IPS-NIHi7 (cell line): ENCODE measurements around the gene HERC2.
"Not testable (repeated sequence)": the region's sequence is repeated elsewhere in the genome, so short reads cannot be mapped to it uniquely, and the experiment has no call there.

Source experiments
- DNase-seq: peaks from one replicate; pipeline ENCODE4 v3.0.0; 2012; ENCODE audit warnings: mixed read lengths; ENCODE audit errors: extremely low spot score

The HERC2 gene

GRCh38 chr15:28132524-28133275 lies 189.3 kb downstream of the HERC2 start:
- no peak for DNase-seq

DNA sequence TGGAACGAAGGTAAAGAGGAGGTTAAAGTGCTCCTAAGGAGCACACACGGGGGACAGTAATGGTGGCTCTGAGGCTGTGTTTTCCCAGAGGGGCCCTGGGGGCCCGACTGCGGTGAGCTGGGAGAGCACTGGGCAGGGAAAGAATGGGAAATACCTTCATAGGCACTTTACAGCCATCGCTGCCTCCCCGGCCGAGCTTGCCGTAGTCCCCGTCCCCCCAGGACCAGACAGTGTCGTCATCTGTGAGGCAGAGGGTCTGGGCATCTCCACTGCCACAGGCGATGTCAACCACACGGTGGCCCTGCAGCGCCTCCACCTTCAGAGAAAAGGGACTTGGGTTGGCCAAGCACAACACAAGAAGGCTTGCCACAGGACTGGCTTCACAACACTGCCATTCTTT lies 190.0 kb downstream of the HERC2 start:
- no peak for DNase-seq

GRCh38 chr15:28131400-28131799 lies 190.6 kb downstream of the HERC2 start:
- DNase-seq, result no peak

GRCh38 chr15:28130651-28131050 lies 191.3 kb downstream of the HERC2 start:
- DNase-seq, result no peak

GRCh38 chr15:28129231-28129848 lies 192.6 kb downstream of the HERC2 start:
- no peak for DNase-seq

- DNase-seq, result no peak
Observed at GRCh38 chr15:28128031-28128430, 193.9 kb downstream of the HERC2 start.

- DNase-seq, result no peak
Observed at GRCh38 chr15:28127036-28127435, 194.9 kb downstream of the HERC2 start.

DNA sequence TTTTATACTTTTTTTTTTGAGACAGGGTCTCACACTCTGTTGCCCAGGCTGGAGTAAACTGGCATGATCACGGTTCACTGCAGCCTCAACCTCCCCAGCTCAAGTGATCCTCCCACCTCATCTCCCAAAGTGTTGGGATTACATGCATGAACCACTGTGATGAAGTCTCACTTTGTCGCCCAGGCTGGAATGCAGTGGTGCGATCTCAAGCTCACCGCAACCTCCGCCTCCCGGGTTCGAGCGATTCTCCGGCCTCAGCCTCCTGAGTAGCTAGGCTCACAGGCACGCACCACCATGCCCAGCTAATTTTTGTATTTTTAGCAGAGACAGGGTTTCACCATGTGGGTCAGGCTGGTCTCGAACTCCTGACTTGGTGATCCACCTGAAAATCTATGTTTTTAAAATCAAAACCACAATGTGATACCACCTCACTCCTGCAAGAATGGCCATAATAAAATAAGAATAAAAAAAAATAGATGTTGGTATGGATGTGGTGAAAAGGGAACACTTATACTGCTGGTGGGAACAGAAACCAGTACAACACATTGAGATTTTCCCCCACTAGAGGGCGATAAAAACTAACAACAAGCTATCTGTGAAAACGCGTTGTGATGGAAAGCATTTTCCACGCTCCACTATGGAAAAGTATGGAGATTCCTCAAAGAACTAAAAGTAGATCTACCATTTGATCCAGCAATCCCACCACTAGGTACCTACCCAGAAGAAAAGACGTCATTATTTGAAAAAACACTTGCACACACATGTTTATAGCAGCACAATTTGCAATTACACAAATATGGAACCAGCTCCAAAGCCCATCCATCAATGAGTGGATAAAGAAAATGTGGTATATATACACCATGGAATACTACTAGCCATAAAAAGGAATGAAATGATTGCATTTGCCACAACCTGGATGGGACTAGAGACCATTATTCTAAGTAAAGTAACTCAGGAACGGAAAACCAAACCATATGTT lies 196.0 kb downstream of the HERC2 start:
- peak; percentile 48 for DNase-seq

- DNase-seq, result no peak
Observed at GRCh38 chr15:28124841-28125240, 197.1 kb downstream of the HERC2 start.

DNA sequence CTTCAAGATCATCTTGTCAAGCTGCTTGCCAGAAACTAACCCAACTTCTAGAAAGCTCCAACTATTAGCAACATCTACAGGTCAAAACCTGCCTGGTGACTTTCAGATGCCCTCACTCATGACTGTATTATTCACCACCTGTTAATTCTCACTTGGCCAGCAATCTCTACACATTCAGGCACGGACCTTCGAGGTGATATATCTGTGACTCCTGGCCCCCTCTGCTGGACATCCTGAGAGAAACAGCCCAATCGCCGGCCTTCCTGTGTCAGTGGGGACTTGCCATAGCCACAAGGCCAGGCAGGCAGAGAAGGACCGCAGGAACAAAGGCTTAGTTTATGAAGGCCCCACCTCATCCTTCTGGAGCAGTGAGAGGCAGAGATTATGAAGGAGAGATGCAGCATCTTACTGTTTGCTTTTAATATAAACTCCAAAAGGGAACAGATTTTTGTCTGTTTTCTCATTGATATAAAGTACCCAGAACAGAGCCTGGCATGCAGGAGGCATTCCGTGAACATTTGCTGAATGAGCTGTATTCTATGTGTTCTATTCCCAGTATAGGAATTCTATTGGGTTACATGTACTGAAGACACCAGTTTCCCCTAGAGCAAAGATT lies 198.5 kb downstream of the HERC2 start:
- DNase-seq, result peak; percentile 86

DNA sequence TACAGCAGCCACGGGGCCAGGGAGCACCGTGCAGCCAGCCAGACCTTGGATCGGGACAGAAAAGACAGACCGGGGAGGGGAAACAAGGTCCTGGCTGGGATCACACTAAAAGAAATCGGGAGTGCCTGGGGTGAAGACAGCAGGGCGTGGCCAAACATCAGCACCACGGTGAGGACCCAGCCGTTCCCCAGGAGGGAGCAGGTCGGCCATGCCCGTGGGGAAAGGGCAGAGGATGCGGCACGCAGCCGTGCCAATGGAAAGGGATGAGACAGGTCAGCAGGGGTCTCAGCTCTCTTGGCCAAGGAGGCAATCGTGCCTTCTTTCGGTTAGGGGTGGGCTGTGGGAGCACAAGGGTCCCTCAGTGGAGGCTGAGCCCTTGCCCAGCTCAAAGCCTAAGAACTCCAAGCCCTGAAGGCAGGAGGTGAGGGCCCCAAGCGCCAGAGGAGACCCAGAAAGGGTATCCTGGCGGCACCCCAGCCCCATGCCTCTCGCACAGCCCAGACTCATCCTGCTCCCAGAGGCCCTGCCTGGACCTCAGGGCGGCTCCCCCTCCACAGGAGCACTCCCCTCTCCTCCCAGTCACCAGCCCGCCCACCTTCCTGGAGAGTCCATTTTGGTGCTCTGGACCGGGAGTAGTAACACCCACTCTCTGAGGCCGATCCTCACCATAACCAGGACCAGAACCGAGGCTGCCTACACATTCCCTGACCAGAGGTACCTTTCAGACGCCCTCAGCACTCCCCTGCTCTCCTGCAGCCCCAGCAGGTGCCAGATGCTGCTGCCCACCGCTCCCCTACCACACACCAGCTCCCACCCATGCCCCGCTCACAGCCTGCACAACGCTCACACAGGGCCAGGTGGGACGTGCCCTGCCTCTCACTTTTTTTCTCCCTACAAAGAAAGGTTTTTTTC lies 199.7 kb downstream of the HERC2 start:
- no peak for DNase-seq

GRCh38 chr15:28121577-28121976 lies 200.4 kb downstream of the HERC2 start:
- not testable (repeated sequence) for DNase-seq

- no peak for DNase-seq
Observed at GRCh38 chr15:28120359-28120640, 201.7 kb downstream of the HERC2 start.

- DNase-seq, result no peak
Observed at GRCh38 chr15:28118531-28118930, 203.4 kb downstream of the HERC2 start.

- DNase-seq, result no peak
Observed at GRCh38 chr15:28118083-28118482, 203.9 kb downstream of the HERC2 start.

DNA sequence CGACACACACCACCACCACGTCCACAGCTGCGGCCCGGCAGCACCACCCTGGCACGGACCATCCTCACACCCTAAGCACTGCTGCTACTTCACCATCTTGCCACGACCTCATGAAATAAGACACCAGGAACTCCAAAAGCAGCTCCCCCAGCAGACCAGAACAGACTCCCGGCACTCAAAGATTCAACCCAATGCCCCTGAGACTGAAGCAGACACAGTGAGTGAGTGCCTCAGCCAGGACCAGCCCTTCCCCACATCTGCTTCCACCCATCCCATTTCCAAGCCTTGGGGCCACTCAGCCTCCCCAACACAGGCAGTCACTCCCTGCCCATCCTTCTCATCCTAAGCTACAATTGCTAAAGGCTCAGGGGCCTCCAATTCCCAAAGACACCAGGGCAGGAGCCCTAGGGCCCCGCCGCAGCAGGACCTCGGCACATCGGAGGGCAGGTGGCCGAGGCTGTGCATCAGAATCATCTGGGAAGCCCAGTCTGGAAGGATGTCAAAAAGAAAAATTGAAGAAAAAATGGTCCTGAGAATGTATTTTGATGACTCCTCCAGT lies 204.5 kb downstream of the HERC2 start:
- no peak for DNase-seq

DNA sequence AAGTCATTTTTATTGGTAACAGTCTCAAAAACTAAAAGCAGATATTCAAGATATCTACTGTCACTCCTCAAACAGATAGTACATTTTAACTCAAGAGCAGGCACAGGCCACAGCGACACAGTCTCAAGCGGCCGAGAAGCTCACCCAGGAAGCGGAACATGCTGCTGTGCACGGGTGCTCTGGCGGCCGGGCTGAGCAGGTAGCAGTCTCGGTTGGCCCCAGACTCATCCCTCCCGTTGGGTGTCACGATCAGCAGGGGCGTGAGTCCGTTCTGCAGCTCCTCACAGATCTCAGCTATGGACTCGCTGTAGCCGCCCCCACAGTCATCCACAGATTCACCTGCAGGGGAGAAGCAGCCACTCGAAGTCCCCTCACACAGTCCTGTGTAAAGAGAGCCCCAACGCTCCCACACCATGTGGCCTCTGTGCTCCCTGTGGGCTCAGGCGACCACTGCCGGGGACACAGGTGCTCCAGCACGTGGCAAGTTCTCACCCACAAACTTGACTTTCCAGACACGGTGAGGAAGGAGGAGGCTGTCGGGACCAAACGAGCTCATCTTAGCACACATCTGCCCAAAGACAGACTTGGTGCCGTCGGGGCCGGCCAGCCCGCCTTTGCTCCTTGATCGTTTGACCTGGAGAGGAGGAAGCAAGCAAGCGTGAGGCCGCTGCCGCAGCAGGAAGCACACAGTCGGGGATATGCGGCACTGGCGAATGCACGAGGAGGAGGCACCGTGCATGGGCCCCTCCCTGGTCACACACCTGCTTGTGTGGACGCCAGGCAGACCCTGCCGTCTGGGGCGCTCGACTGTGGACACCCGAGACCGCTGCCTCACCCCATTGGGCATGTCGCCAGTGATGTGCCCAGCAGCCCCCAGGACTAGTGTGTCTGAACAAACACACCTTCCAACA lies 205.2 kb downstream of the HERC2 start:
- DNase-seq, result no peak

- no peak for DNase-seq
Observed at GRCh38 chr15:28115871-28116270, 206.1 kb downstream of the HERC2 start.

- no peak for DNase-seq
Observed at GRCh38 chr15:28114721-28115622, 207.0 kb downstream of the HERC2 start.
